D721Med (cell line): ENCODE measurements around the gene CTDSP2.

Experiments used
- DNase-seq: peaks from one replicate; pipeline ENCODE4 v3.0.0; 2011; ENCODE audit warnings: low spot score; ENCODE audit not compliant: insufficient read length
- FAIRE-seq: peaks from 2 replicates; lab custom pipeline; 2011; peaks lifted over from hg19 to GRCh38; lab: Jason Lieb, UNC
- CTCF ChIP-seq: IDR thresholded peaks from 2 replicates; pipeline ENCODE4 v1.5.1; 2012; ENCODE audit warnings: mild to moderate bottlenecking, control low read depth; ENCODE audit not compliant: insufficient read depth; ENCODE audit errors: missing control alignments

CTDSP2 gene

GRCh38 chr12:57808351-57808750 lies 38.2 kb downstream of the CTDSP2 start:
- TF ChIP-seq CTCF, result no peak

GRCh38 chr12:57807285-57807684 lies 39.2 kb downstream of the CTDSP2 start:
- TF ChIP-seq CTCF, result no peak
- FAIRE-seq, result no peak
- no peak for DNase-seq

More at GRCh38 chr12:57808351-57808750, 38.2 kb downstream of the CTDSP2 start:
- FAIRE-seq (no peak), DNase-seq (no peak)

GRCh38 chr12:57806677-57807076 lies 39.9 kb downstream of the CTDSP2 start:
- no peak for DNase-seq
- no peak for TF ChIP-seq CTCF
- no peak for FAIRE-seq

- no peak for FAIRE-seq
- TF ChIP-seq CTCF, result peak; percentile 61
- no peak for DNase-seq
Measured at GRCh38 chr12:57803319-57803893, 43.1 kb downstream of the CTDSP2 start.

GRCh38 chr12:57802607-57803006 lies 43.9 kb downstream of the CTDSP2 start:
- no peak for FAIRE-seq
- no peak for TF ChIP-seq CTCF
- DNase-seq, result no peak

- no peak for TF ChIP-seq CTCF
- FAIRE-seq, result no peak
Measured at GRCh38 chr12:57800965-57801364, 45.6 kb downstream of the CTDSP2 start.

GRCh38 chr12:57797933-57798332 lies 48.6 kb downstream of the CTDSP2 start:
- FAIRE-seq (no peak), DNase-seq (no peak)
- no peak for TF ChIP-seq CTCF

More at GRCh38 chr12:57800965-57801364, 45.6 kb downstream of the CTDSP2 start:
- DNase-seq, result no peak
